ENCODE measurements around the gene MUTYH. TPM values are rescaled to one million over a fixed set of nuclear protein-coding genes. Genes with fewer than 3 reads are reported as not detected.

Gene MUTYH
- total RNA-seq, 1 donor from 2014 or later, result 50.9 TPM

Other genes starting within 250 kb of the MUTYH start
- 0.14 and 0.21 TPM in 2 replicates for gene ZSWIM5, start 133.8 kb downstream of the MUTYH start, total RNA-seq
- gene HPDL, start 13.5 kb downstream of the MUTYH start, total RNA-seq, result 26.8 and 29.0 TPM in 2 replicates
- gene TOE1, start 270 bp downstream of the MUTYH start, total RNA-seq, result 26.3 and 29.3 TPM in 2 replicates
- gene TESK2, start 150.7 kb upstream of the MUTYH start, total RNA-seq, result 2.3 and 2.9 TPM in 2 replicates
- gene CCDC163, start 159.6 kb upstream of the MUTYH start, total RNA-seq, result 3.5 and 4.0 TPM in 2 replicates
- gene MMACHC, start 159.9 kb upstream of the MUTYH start, total RNA-seq, result 8.0 and 9.4 TPM in 2 replicates
- 703 and 712 TPM in 2 replicates for gene PRDX1, start 181.4 kb upstream of the MUTYH start, total RNA-seq
- 191 and 210 TPM in 2 replicates for gene AKR1A1, start 210.4 kb upstream of the MUTYH start, total RNA-seq
- 253 and 265 TPM in 2 replicates for gene NASP, start 243.6 kb upstream of the MUTYH start, total RNA-seq

Measured in activated T-helper 2 cell treated with anti-CD3 and anti-CD28 coated beads, Interferon-gamma antibody, Interleukin-2, Interleukin-4, amounts not matched to agents 10 μg/mL and 5 μg/mL and 100 μg/mL, durations not matched to agents 14 hours and 24 hours and 36 hours (primary cell).